Astrocyte of the hippocampus (primary cell): ENCODE measurements around the gene CCDC136.
A peak's percentile ranks its signal among the peaks of the same experiment; 100 is the strongest.

Source experiments
- DNase-seq: peaks from one replicate; pipeline ENCODE4 v3.0.0; 2011; ENCODE audit warnings: low read depth, low spot score

Gene CCDC136

DNA sequence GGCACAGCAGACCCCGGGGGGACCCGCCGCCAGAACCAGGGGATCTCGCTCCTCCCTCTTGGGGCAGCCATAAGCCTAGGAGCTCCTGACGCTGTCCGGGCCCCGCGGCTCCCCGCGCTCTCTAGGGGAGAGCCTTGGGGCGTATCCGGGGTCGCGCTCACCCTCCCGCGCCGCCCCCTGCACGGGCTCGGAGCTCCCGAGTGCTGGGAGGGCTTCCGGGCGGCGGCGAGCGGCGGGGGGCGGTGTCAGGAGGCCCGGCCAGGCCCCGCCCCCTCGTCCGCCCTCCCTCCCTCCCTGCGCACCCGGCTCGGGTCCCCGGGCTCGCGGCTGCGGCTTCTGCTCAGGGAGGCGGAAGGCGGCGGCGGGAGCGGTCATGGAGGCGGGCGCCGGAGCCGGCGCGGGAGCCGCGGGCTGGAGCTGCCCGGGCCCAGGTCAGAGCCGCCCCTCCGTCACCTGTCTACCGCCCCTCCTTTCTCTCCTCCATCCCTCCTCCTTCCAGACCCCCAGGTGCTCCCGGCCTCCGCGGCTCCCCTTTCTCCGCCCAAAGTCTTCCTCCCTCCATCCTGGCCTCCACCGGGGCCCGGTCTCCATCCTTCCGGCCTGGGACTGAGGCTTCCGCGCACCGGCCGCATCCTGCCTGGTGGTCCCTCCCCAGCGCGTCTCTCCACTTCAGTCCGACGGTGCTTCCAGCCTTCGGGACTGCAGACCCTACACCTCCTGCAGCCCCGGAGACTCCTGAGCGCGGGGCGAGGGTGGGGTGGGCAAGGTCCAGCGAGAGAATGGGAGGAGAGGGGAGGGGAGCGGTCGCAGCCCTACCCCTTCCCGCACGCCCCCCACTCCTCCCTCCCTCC, at the start of gene CCDC136:
Gene CCDC136, plus strand, starts transcription at position 848 of the 851 bp plus-strand sequence. CDS start 444 bp downstream, outside the sequence.
- DNase-seq, result peak; percentile 81

DNA sequence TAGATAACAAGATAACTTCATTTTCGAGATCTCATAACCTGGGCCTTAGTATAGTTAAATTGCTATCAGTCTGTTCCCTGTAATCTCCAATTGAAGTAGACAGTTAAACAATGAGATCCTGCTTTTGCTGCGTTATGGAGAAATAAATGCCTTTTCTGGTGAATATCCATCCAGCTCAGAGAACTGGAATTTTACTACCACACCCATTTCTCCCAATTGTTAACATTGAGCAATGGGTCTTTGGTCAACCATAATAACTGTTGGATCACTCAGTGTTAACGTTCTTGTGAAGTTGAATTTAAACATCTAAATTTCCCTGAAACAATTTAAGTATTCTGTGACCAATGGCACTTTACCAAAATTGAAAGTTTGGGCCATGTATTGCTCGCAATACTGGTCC, 49.6 kb upstream of the CCDC136 start:
- DNase-seq, result peak; percentile 53

DNA sequence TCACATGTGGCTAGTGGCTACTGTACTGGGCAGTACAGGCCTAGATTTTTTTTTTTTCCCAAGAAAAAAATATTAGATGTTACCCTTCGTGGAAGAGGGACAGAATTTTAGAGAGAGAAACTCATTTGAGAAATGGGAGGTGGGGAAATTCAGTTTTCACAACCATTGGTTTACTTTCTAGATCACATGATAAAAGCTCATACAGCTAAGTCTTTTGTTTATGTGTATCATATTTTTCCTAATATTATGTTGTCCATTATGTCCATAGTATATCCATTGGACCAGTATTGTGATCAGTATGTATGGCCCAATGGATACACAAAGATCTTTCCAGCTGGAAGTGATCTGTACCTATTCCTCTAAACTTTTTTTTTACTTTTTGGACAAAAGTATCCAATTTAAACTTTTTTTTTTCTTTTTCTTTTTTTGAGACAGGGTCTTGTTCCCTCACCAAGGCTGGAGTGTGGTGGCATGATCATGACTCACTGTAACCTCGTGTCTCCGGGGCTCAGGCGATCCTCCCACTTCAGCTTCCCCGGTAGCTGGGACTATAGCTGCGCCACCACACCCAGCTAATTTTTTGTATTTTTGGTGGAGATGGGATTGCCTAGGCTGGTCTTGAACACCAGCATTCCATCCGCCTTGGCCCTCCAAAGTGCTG, 48.5 kb upstream of the CCDC136 start:
- DNase-seq, result peak; percentile 23

DNA sequence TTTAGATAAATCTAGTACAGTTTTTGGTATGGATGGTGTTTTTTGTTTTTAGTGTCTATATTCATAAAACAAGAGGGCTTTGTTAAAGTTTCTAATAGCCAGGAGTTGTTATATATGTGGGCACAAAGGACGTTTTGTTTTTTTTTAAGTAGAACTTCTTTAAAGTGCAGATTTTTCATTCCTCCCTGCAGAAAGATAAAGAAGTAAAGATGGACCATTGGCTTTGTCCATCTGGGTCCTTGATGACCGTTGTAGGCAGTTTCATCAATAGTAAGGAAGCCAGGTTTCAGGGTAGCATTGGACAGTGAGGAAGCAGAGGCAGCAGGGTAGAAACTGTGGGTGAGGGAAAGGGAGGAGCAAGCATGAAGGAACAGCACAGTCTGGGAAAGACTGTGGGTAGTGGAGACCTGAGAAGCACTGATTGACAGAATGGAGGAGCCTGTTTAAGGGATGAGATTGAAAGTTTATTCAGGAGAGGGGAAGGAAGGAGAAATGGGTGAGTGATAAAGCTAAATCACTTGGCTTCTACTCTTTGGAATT, 47.3 kb upstream of the CCDC136 start:
- no peak for DNase-seq

DNA sequence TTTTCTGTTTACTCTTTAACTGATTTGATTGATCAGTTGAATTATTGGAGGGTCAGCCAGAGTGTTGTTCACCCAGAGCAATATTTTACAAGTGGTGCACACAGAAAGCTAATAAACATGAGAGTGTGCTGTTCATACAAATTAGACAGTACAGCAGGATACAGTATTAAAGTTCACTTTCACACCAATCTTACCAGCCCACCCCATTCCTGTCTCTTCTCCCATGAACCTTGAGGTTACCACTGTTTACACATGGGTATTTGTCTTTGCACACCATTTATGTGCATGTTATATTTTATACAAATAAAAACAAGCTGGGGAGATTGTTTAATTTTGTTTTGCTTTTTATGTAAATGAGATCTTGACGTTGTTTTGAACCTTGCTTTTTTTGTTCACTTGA, 46.1 kb upstream of the CCDC136 start:
- DNase-seq, result no peak

DNA sequence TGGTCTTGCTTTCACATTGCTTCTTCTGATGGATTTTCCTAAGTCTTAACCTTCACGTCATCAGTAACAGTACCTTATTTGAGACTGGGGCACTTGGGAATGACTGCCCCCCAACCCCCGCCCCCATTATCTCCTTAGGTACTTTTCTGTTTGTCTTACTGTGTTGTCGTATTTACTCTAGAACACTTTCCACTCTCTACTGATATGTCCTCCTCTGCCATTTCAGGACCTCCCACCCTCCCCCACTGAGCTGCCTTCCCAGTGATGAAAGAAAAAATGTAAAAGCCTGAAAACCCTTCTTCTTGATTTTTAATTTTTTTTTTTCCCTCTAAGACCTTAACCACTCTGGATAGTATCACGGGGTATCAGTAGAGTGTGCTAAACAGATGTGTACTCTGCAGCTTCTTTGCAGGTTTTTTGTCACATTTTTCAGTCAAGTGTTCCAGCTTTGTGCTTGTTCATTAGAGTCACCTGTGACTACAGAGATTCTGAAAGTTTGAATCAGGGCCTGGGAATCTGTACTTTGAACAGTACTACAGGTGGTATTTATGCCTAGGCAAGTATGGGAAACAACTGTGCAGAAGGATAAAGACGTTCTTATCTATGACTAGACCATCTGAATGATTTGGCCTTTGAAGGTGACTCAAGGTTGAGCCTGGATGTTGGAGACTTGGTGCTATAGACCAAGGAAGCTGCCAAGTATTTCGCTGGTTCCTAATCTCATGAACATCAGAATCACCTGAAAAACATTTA, 44.3 kb upstream of the CCDC136 start:
- DNase-seq, result no peak

DNA sequence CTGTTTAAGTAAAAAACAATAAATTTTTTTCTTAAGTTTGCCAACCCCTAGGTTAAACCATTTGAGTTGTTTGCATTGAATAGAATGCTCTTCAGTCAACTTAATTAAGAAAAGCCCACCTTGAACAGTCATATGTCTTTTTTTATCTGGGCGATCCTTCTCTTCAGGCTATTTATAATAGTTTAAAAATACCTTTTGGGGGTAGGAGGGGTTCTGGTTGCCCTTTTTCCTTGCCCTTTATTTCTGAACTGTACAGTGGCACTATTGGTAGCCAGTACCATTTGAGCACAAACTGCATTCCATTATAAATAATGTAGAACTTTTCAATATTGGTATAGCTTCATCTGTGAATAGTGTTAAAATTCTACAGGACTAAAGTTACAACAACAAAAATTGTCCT, 39.5 kb upstream of the CCDC136 start:
- no peak for DNase-seq

DNA sequence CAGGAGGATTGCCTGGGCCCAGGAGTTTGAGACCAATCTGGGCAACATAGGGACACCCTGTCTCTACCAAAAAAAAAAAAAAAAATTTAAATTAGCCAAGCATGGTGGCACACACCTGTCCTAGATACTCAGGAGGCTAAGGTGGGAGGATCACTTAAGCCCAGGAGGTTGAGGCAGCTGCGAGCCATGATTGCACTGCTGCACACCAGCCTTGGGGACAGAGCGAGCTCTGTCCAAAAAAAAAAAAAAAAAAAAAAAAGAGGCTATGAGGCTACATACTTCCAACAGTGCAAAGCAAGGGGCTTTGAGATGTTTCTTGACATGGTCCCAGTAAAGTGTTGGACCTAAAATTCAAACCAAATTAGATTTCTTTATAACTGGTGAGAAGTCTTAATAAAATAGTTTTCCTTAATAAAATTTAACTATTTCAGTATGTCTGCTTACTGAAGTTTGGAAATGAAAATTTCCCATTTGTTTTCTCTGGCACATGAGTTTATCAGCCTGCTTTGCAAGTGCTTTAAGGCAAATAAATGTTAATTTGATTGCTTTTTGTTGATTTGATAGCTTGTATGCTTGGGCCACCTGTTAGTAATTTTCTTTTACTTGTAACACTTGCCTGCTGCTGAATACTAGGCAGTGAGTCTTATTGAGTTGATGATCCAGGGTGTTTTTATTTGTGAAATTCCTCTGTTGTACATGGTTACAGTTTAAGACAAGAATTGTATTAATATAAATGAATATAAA, 36.5 kb upstream of the CCDC136 start:
- DNase-seq, result no peak

DNA sequence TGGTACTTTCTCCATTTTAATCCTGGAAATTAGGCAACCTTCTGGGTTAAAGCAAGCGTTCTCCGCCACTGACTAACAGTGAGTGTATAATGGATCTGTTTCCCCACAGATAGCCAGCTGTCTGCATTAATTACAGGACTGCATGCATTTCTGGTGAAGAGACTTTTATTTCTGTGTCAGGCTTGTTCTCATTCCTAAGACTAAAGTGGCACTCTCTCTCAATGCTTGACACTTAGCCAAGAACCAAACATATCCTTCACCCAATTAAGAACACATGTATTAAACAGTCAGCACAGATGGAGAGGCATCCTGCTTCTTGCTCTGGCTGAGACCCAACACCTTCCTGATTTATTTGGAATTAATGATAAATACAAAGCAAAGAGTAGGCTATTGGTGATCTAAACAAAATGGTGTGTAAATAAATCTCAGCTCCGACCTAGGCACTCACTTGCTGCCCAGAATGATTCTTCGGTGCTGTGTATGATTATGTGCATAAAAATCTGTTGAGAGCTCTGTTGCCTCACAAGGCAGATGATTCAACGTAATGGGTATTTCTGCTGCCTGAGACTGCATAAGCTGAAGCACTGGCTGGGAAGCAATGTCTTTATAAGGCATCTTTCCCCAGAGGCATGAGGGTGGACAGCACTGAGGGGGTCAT, 35.8 kb upstream of the CCDC136 start:
- peak; percentile 83 for DNase-seq

DNA sequence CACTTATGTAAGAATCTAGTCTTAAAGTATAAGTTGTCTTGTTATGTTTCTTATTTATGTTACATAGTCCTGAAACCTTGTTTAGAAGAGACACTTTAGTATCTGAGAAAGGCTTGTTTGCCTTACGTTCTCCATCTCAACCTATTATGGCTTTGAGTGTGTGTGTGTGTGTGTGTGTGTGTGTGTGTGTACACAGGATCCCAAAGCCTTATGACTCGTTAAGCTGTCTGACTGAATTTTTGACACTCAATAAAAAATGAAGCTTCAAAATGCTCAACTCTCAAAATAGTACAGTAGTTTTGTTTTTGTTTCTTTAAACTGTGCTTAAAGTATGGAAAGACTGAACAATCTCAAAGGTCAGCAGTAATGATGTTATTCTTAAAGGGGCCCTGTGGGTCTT, 34.6 kb upstream of the CCDC136 start:
- DNase-seq, result peak; percentile 22

DNA sequence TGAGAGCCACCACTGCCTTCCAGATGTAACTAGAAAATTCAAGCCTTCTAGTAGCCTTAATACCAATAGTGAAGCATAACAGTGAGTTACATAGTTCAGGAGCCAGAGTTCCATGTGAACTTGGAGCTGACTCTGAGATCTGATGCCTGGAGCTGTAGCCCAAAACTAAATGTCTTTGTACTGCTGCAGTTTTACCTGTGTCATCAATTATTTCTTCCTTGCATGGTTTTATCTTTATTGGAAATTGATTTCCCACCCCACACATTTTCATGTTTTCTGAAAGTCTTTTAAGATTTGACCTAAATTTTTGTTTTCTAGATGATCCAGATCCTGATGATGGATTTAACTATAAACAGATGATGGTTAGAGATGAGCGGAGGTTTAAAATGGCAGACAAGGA, 33.2 kb upstream of the CCDC136 start:
- DNase-seq, result no peak

DNA sequence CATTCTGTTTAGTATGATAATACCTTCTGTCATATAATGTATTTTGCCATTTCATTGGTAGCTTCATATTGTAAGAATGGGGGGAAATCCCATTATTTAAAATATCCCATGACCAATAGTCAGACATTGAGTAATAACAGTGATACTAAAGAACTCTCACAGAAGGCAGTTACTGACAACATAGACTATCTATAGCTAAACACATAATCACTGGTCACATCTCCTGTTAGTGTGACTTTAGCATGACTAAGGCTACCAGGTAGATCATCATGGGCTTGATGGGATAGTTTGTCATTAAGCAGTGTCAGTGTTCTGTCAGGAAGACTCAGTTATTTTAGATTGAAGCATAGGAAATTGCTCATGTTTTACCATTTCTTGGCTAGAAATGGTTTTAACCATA, 32.5 kb upstream of the CCDC136 start:
- no peak for DNase-seq

DNA sequence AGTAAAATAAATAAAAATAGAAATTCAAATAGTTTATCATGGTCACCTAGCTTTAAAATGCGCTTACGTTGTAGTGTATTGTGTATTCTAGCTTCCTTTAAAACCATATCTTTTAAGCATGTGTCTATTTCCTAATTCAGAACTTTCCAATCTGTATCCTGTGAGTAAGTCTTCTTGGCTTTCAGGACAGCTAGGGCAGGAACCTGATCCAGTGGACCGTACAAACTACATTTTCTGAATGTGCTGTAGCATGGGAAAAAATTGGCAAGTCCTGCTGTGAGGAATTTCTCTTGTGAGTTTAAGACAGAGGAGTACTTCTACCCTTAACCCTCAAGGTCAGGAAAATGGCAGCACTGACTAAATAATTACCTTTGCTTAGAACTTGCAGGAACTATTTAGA, 28.2 kb upstream of the CCDC136 start:
- no peak for DNase-seq

DNA sequence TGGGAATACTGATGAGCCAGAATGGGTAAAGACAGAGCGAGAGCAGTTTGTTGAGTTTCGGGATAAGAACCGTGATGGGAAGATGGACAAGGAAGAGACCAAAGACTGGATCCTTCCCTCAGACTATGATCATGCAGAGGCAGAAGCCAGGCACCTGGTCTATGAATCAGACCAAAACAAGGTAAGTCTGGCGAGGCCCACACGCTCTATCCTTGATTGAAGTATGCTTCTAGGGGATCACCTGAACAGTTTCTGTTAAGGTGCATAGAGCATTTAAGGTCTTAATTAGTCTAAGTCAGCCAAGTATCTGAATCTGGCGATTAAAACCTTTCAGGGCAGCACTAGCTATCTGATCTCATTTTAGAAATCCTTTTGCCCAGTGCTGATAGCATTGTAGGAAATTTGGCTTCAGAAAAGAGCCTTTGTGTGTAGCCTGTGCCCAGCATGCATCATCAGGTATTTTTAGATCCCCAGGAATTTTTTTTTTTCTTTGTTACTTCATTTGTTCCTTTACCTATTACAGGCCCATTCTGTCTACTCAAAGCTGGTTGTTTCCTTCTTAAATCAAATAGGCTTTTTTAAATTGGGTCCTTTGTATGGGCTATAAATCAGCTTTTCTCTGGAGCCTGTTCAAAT, 24.2 kb upstream of the CCDC136 start:
- no peak for DNase-seq

DNA sequence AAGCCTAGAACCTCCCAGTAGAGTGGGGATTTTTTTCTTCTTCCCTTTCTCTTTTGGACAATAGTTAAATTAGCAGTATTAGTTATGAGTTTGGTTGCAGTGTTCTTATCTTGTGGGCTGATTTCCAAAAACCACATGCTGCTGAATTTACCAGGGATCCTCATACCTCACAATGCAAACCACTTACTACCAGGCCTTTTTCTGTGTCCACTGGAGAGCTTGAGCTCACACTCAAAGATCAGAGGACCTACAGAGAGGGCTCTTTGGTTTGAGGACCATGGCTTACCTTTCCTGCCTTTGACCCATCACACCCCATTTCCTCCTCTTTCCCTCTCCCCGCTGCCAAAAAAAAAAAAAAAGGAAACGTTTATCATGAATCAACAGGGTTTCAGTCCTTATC, 21.5 kb upstream of the CCDC136 start:
- DNase-seq, result peak; percentile 50

DNA sequence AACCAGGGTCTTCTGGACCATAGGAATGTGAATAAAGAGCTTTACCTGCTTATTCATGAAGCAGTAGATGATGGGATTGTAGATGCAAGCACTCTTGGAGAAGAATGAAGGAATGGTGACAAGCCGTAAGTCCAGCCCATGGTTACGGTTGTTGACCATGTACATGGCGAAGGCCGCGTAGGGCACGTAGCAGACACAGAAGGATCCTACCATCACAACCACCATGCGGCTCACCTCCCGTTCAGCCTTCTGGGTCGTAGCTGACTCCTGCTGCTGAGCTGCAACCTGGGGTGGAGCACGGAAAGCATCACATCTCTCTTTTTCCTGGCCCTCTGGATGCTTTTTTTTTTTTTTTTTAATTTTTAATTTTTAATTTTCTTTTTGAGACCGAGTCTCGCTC, 18.2 kb upstream of the CCDC136 start:
- no peak for DNase-seq

DNA sequence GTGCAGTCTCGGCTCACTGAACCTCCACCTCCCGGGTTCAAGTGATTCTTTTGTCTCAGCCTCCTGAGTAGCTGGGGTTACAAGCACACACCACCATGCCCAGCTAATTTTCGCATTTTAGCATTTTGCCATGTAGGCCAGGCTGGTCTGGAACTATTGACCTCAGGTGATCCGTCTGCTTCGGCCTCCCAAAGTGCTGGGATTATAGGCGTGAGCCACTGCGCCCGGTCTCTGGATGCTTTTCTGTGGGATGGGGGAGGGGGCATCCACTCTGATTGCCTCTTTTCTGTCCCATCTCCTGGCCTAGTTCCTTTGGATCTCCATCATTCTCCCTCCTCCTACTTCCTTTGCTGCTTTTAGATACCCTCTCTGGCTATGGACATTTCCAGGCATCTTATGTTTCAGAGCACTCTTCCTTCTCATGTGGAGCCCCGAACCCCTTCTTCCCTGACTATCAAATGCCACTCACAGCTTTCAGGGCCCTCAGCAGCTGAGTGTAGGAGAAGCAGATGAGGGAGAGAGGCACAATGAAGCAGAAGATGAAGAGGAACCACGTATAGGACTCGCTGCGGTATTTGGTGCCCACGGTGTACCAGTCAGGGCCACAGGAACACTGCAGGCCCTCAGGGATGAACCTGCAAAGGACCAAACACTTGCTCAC, 17.6 kb upstream of the CCDC136 start:
- no peak for DNase-seq

DNA sequence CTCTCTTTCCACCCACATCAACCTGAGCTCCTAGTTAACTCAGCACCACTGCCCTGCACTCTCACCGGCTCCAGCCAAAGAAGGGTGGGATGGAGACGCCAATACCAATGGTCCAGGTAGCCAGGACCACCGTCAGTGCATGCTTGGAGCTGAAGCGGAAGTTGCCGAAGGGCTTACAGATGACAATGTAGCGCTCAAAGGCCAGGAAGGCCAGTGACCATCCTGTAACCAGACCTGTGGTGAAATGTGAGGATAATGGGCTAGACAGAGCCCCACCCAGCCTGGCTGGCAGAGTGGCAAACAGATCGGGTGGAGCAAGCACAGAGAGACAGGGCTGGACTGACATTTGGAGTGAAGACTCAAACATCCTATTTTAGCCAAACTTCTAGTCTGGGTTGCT, 16.8 kb upstream of the CCDC136 start:
- DNase-seq, result no peak

DNA sequence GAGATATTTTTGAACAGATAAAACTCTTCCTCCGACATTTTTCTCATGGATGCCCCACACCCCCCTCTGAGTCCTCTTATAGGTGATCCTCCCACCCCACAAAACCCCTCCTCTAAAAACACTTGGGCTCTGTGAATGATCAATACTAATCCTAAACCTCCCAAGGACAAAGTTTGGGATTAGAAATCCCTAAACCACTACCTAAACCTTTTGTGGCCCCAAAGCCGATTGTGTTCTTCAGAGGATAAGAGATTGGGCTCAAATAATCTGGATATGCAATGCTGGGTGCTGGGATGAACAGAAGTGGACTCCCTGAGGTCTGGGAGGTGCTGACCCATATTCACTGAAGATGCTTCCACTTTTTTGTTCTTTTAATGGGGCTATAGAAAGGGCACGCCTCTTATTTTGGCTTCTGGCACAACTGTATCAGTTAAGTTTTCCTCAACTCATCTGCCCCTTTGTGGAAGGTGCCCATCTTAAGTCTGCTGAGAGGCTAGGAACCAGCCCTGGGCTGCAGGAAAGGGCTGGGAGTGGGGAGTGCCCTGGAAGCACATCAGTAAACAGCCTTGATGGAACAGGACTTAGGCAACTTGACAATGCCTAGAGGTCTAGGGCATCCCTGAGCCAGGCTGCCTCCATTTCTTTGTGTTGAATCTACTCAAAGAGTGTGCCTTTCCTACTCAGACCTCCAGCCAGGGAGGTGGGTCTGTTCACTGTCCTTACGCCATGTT, 15.9 kb upstream of the CCDC136 start, which contains the start of gene OPN1SW:
Gene OPN1SW, minus strand, starts transcription at position 51 of the 731 bp plus-strand sequence. Its CDS starts 13 bp downstream, at position 38.
- no peak for DNase-seq
